ENCODE data around the gene EGF.

Gene EGF

GRCh38 chr4:110008540-110008939, 95.9 kb downstream of the EGF start:
- TF ChIP-seq Cebpa-rat (IDR thresholded peaks at IDR 0.05) = no peak
- Histone ChIP-seq H3K4me2 (no peak overlapping the region), H4K20me1 (no peaks in the 10 kb centered on the region), H3K27ac (no peak overlapping the region), H3K36me3 (no peaks in the 10 kb centered on the region), H3K9me3 (replicated peaks in 1 of 11) (no peaks in the 10 kb centered on the region), H3K9ac (no peak overlapping the region), H3K27me3 (peaks cover 0 to 72% (median 0%) of the 10 kb centered on the region in 11 experiments; a peak in 4 of 22 replicates), H3K4me3 (no peak overlapping the region), H3K4me1 (peaks cover 0 to 18% (median 0%) of the 10 kb centered on the region in 10 experiments; a peak in 5 of 20 replicates)

DNA sequence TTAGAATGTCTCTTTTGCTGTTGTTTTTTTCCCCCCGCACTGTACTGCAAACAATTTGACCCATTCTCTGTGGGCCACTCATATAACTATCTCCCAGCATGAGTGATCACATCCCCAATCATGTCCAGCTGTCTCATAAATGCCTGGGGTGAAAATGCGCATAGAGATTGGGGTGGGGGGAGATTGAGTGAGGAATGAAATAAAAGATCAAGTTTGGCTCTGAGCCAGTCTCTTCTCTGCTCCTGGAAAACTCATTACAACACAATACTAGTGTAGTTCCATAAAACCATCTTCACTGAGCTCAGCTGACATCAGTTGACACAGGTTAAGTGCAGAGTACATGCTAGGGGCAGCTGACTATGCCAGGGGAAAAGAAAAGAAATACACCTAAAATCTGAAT, 96.9 kb downstream of the EGF start:
- no peak for TF ChIP-seq Cebpa-rat (IDR thresholded peaks at IDR 0.05)
- no peaks in the 10 kb centered on the region for H3K36me3 ChIP-seq
- no peak overlapping the region for H3K27ac ChIP-seq
- no peak overlapping the region for H3K4me3 ChIP-seq
- H3K9me3 ChIP-seq (replicated peaks in 1 of 11) = peaks cover 0 to 4% (median 0%) of the 10 kb centered on the region in 11 experiments; a peak in 3 of 22 replicates
- no peaks in the 10 kb centered on the region for H4K20me1 ChIP-seq
- no peak overlapping the region for H3K9ac ChIP-seq
- peaks cover 0 to 18% (median 0%) of the 10 kb centered on the region in 10 experiments; a peak in 5 of 20 replicates for H3K4me1 ChIP-seq
- H3K27me3 ChIP-seq = peaks cover 0 to 75% (median 0%) of the 10 kb centered on the region in 11 experiments; a peak in 4 of 22 replicates
- no peak overlapping the region for H3K4me2 ChIP-seq

DNA sequence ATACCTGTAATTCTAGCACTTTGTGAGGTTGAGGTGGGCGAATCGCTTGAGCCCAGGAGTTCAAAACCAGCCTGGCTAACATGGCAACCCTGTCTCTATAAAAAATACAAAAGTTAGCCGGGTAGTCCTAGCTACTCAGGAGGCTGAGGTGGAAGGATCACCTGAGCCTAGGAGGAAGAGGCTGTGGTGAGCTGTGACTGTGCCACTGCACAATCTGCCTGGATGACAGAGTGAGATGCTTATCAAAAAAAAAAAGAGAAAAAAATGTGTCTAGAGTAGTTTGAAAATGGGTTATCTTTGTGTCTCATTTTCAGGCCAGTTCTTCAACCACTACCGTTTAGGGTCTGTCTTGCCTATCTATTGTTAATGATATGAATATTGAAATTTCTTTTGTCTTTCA, 98.1 kb downstream of the EGF start:
- TF ChIP-seq Cebpa-rat (IDR thresholded peaks at IDR 0.05) = no peak

GRCh38 chr4:110012917-110013316, 100.2 kb downstream of the EGF start:
- no peak overlapping the region for H3K4me2 ChIP-seq
- TF ChIP-seq Cebpa-rat (IDR thresholded peaks at IDR 0.05) = no peak
- H3K27ac ChIP-seq = no peak overlapping the region
- H3K27me3 ChIP-seq = peaks cover 0 to 66% (median 0%) of the 10 kb centered on the region in 11 experiments; a peak in 4 of 22 replicates
- no peaks in the 10 kb centered on the region for H3K36me3 ChIP-seq
- H3K4me1 ChIP-seq = 0 out of 20 replicates have a peak, but pooled peaks cover 0 to 2% (median 0%) of the 10 kb centered on the region in 10 experiments
- H3K9me3 ChIP-seq (replicated peaks in 1 of 11) = peaks cover 6 to 18% (median 13%) of the 10 kb centered on the region in 11 experiments; a peak in 21 of 22 replicates
- H4K20me1 ChIP-seq = no peaks in the 10 kb centered on the region
- H3K4me3 ChIP-seq = no peak overlapping the region
- no peak overlapping the region for H3K9ac ChIP-seq

More for the DNA sequence above, 98.1 kb downstream of the EGF start:
- no peak overlapping the region for H3K9ac ChIP-seq
- H3K4me2 ChIP-seq = no peak overlapping the region
- H3K9me3 ChIP-seq (replicated peaks in 1 of 11) = peaks cover 0 to 4% (median 0%) of the 10 kb centered on the region in 11 experiments; a peak in 6 of 22 replicates
- no peak overlapping the region for H3K4me3 ChIP-seq
- H4K20me1 ChIP-seq = no peaks in the 10 kb centered on the region
- H3K4me1 ChIP-seq = peaks cover 0 to 15% (median 0%) of the 10 kb centered on the region in 10 experiments; a peak in 5 of 20 replicates
- no peaks in the 10 kb centered on the region for H3K36me3 ChIP-seq
- H3K27me3 ChIP-seq = peaks cover 0 to 75% (median 0%) of the 10 kb centered on the region in 11 experiments; a peak in 4 of 22 replicates
- H3K27ac ChIP-seq = no peak overlapping the region

- H3K4me2 ChIP-seq = no peak overlapping the region
- no peak for TF ChIP-seq Cebpa-rat (IDR thresholded peaks at IDR 0.05)
- no peaks in the 10 kb centered on the region for H3K36me3 ChIP-seq
- H3K27me3 ChIP-seq = peaks cover 0 to 60% (median 0%) of the 10 kb centered on the region in 11 experiments; a peak in 4 of 22 replicates
- no peaks in the 10 kb centered on the region for H3K4me1 ChIP-seq
- no peak overlapping the region for H3K27ac ChIP-seq
- no peaks in the 10 kb centered on the region for H4K20me1 ChIP-seq
- H3K9me3 ChIP-seq (replicated peaks in 1 of 11) = peaks cover 6 to 18% (median 13%) of the 10 kb centered on the region in 11 experiments; a peak in 21 of 22 replicates
- H3K9ac ChIP-seq = no peak overlapping the region
- H3K4me3 ChIP-seq = no peak overlapping the region
Measured at GRCh38 chr4:110014233-110014632, 101.5 kb downstream of the EGF start.

DNA sequence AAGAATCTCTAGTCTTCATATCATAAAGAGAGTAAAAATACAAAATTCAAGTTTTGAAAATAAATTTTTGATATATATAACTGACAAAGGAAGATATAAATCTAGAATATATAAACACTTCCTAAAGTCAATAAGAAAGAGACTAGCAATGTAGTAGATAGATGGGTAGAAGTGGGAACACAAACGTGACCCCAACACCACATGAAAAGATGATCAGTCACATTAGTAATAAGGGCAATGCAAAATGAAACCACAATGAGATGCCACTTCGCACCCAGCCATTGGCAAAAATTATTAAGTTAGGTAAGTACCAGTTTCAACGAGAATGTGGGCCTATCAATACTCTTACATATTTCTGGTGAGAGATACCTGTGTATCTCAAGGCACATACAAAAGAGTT, 106.5 kb downstream of the EGF start:
- no peak for TF ChIP-seq Cebpa-rat (IDR thresholded peaks at IDR 0.05)
- Histone ChIP-seq H3K36me3 (no peaks in the 10 kb centered on the region), H3K9ac (no peak overlapping the region), H3K4me2 (no peak overlapping the region), H3K27me3 (peaks cover 0 to 66% (median 0%) of the 10 kb centered on the region in 11 experiments; a peak in 6 of 22 replicates), H3K4me3 (no peak overlapping the region), H3K9me3 (replicated peaks in 1 of 11) (peaks cover 6 to 24% (median 17%) of the 10 kb centered on the region in 11 experiments; a peak in 21 of 22 replicates), H3K27ac (no peak overlapping the region), H3K4me1 (peaks cover 0 to 17% (median 7%) of the 10 kb centered on the region in 10 experiments; a peak in 10 of 20 replicates), H4K20me1 (no peaks in the 10 kb centered on the region)

DNA sequence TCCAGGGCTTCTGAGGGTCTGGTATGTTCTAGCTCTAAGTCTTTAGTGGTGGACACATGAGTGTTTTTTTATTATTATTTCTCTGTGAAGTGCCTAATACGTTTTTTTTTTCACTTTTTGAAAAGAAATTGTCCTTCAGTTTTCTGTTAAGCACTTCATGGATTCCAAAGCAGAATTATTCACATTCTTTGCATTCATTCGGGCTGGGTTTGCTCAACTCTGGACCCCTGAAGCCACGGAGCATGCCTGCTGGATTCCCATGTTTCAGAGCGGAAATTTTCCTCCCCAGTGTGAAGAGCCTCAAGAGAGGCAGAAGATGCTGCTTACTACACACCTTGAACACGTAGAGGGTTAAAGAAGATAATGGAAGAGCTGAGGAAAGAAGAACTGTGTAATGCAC, 107.5 kb downstream of the EGF start:
- Histone ChIP-seq H3K4me1 (peaks cover 0 to 17% (median 7%) of the 10 kb centered on the region in 10 experiments; a peak in 10 of 20 replicates), H3K9ac (no peak overlapping the region), H3K4me2 (peak overlapping the region in 1 of 11 experiments; percentile 41; a peak in 2 of 22 replicates), H3K36me3 (no peaks in the 10 kb centered on the region), H4K20me1 (no peaks in the 10 kb centered on the region), H3K27me3 (peaks cover 0 to 73% (median 0%) of the 10 kb centered on the region in 11 experiments; a peak in 6 of 22 replicates), H3K9me3 (replicated peaks in 1 of 11) (peaks cover 9 to 24% (median 17%) of the 10 kb centered on the region in 11 experiments; a peak in 20 of 22 replicates), H3K4me3 (no peak overlapping the region), H3K27ac (no peak overlapping the region)
- no peak for TF ChIP-seq Cebpa-rat (IDR thresholded peaks at IDR 0.05)

GRCh38 chr4:110020646-110021443, 108.2 kb downstream of the EGF start:
- Histone ChIP-seq H3K9ac (no peak overlapping the region), H3K36me3 (no peaks in the 10 kb centered on the region), H3K4me3 (no peak overlapping the region), H3K4me2 (peak overlapping the region in 5 of 11 experiments; percentile 0 to 42 (median 24); a peak in 6 of 22 replicates), H3K27ac (no peak overlapping the region), H3K27me3 (peaks cover 0 to 80% (median 0%) of the 10 kb centered on the region in 11 experiments; a peak in 6 of 22 replicates), H3K4me1 (peaks cover 0 to 17% (median 7%) of the 10 kb centered on the region in 10 experiments; a peak in 10 of 20 replicates), H3K9me3 (replicated peaks in 1 of 11) (peaks cover 9 to 22% (median 15%) of the 10 kb centered on the region in 11 experiments; a peak in 20 of 22 replicates), H4K20me1 (no peaks in the 10 kb centered on the region)
- TF ChIP-seq Cebpa-rat (IDR thresholded peaks at IDR 0.05) = no peak

GRCh38 chr4:110022457-110022856, 109.8 kb downstream of the EGF start:
- no peaks in the 10 kb centered on the region for H3K36me3 ChIP-seq
- no peak overlapping the region for H3K27ac ChIP-seq

More at GRCh38 chr4:110022457-110022856, 109.8 kb downstream of the EGF start:
- no peak overlapping the region for H3K4me3 ChIP-seq
- H4K20me1 ChIP-seq = no peaks in the 10 kb centered on the region
- no peak for TF ChIP-seq Cebpa-rat (IDR thresholded peaks at IDR 0.05)
- peaks cover 0 to 9% (median 4%) of the 10 kb centered on the region in 11 experiments; a peak in 4 of 22 replicates for H3K9me3 ChIP-seq (replicated peaks in 1 of 11)
- H3K4me1 ChIP-seq = peaks cover 0 to 17% (median 7%) of the 10 kb centered on the region in 10 experiments; a peak in 10 of 20 replicates
- H3K27me3 ChIP-seq = peaks cover 0 to 89% (median 0%) of the 10 kb centered on the region in 11 experiments; a peak in 6 of 22 replicates
- no peak overlapping the region for H3K9ac ChIP-seq
- no peak overlapping the region for H3K4me2 ChIP-seq
